DND-41 (cell line): ENCODE measurements around the gene LYPD1.

Experiments used
- ATAC-seq: fragments of 200-7000 bp; cut with Tn5 transposase; 3 replicates; pipeline ENCODE4 v1.9.1; 2021; ENCODE audit warnings: low read depth; ENCODE audit not compliant: insufficient read depth
- DNase-seq: peaks from one replicate; pipeline ENCODE4 v3.0.0-alpha.2; 2020
- H2AFZ ChIP-seq: 2 replicates; pipeline ENCODE4 v1.6.0; 2012; ENCODE audit warnings: low read depth, low read length
- H3K27ac ChIP-seq: 2 replicates; pipeline ENCODE4 v1.5.1; 2012; ENCODE audit warnings: low read length, inconsistent platforms
- H3K27me3 ChIP-seq: fragments of 200-600 bp; sonication (generic); 2 replicates; pipeline ENCODE4 v1.6.0; 2012; ENCODE audit warnings: low read length, mild to moderate bottlenecking, inconsistent platforms; ENCODE audit not compliant: insufficient read depth, poor library complexity
- H3K36me3 ChIP-seq: 2 replicates; pipeline ENCODE4 v1.5.1; 2012; ENCODE audit warnings: low read length, inconsistent platforms; ENCODE audit not compliant: insufficient read depth
- H3K4me1 ChIP-seq: 2 replicates; pipeline ENCODE4 v1.5.1; 2012; ENCODE audit warnings: mild to moderate bottlenecking, low read length; ENCODE audit not compliant: insufficient read depth
- H3K4me2 ChIP-seq: 2 replicates; pipeline ENCODE4 v1.6.0; 2012; ENCODE audit warnings: mild to moderate bottlenecking, moderate library complexity, low read length, inconsistent platforms; ENCODE audit not compliant: insufficient read depth
- H3K4me3 ChIP-seq, 2 experiments: fragments of 200-600 bp in 1 of 2; shearing (Covaris generic) in 1 of 2; 2 replicates each; pipeline ENCODE4 v1.5.1; 2012 to 2016; ENCODE audit warnings: inconsistent platforms in 2 of 2, low read length in 2 of 2, mild to moderate bottlenecking in 2 of 2, low read depth in 1 of 2, moderate library complexity in 1 of 2
- H3K79me2 ChIP-seq: 2 replicates; pipeline ENCODE4 v1.6.0; 2012; ENCODE audit warnings: low read length, inconsistent platforms; ENCODE audit not compliant: insufficient read depth
- H3K9ac ChIP-seq: 2 replicates; pipeline ENCODE4 v1.6.0; 2012; ENCODE audit warnings: low read depth, mild to moderate bottlenecking, inconsistent platforms, low read length, moderate library complexity
- H3K9me3 ChIP-seq: 2 replicates; pipeline ENCODE4 v1.5.1; 2012; ENCODE audit warnings: low read length, moderate library complexity, mild to moderate bottlenecking, inconsistent platforms; ENCODE audit not compliant: insufficient read depth, severe bottlenecking
- H4K20me1 ChIP-seq: 2 replicates; pipeline ENCODE4 v1.6.0; 2012; ENCODE audit warnings: low read length; ENCODE audit not compliant: insufficient read depth
- EZH2 ChIP-seq: IDR thresholded peaks from 3 replicates; pipeline ENCODE4 v1.6.1; 2012; ENCODE audit warnings: borderline replicate concordance, low read depth, mild to moderate bottlenecking, moderate library complexity, low read length, inconsistent platforms; ENCODE audit not compliant: severe bottlenecking
- TF ChIP-seq, protein P1 (sequence below): IDR thresholded peaks from 2 replicates; pipeline ENCODE4 v1.5.1; 2012; ENCODE audit warnings: borderline replicate concordance, low read length, moderate library complexity, mild to moderate bottlenecking; ENCODE audit not compliant: poor library complexity, severe bottlenecking; ENCODE audit errors: extremely low read depth

LYPD1 gene

DNA sequence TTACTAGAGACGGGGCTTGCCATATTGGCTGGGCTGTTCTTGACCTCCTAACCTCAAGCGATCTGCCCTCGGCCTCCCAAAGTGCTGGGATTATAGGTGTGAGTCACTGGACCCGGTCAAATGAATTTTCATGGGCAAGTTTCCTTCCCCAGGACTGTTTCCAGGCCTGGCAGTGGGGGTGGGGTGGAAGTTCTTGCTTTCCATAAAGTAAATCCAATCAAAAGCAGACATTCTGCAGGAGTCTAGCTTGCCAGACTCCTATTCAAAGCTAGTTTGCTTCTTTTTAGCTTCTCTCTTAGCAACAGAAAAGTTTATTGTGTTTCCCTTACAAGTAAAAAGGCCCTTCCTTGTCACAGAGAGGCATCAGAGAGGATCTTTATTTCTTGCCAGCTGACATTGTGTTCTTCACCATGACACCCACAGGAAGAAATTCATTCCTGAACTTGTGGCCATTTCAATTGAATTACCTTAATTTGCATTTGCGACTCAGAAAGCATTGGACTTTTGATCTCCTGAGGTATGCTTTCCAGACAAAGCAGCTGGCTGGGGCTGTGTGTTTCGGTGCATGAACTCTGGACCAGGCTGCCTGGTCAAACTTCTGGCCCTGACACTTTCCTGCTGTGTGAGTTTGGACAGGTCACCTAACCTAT is 37.9 kb downstream of the LYPD1 start:
- ATAC-seq (no peak), DNase-seq (no peak)
- no peak overlapping the region for H3K9ac ChIP-seq
- no peaks in the 10 kb centered on the region for H3K79me2 ChIP-seq
- TF ChIP-seq, protein P1, sequence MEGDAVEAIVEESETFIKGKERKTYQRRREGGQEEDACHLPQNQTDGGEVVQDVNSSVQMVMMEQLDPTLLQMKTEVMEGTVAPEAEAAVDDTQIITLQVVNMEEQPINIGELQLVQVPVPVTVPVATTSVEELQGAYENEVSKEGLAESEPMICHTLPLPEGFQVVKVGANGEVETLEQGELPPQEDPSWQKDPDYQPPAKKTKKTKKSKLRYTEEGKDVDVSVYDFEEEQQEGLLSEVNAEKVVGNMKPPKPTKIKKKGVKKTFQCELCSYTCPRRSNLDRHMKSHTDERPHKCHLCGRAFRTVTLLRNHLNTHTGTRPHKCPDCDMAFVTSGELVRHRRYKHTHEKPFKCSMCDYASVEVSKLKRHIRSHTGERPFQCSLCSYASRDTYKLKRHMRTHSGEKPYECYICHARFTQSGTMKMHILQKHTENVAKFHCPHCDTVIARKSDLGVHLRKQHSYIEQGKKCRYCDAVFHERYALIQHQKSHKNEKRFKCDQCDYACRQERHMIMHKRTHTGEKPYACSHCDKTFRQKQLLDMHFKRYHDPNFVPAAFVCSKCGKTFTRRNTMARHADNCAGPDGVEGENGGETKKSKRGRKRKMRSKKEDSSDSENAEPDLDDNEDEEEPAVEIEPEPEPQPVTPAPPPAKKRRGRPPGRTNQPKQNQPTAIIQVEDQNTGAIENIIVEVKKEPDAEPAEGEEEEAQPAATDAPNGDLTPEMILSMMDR, result no peak
- TF ChIP-seq EZH2, result no peak
- no peak overlapping the region for H2AFZ ChIP-seq
- H3K36me3 ChIP-seq, result no peaks in the 10 kb centered on the region
- no peaks in the 10 kb centered on the region for H3K4me1 ChIP-seq
- H3K9me3 ChIP-seq, result no peaks in the 10 kb centered on the region
- H3K27ac ChIP-seq, result no peak overlapping the region
- no peaks in the 10 kb centered on the region for H4K20me1 ChIP-seq
- no peaks in the 10 kb centered on the region for H3K27me3 ChIP-seq
- no peak overlapping the region for H3K4me3 ChIP-seq
- H3K4me2 ChIP-seq, result no peak overlapping the region

DNA sequence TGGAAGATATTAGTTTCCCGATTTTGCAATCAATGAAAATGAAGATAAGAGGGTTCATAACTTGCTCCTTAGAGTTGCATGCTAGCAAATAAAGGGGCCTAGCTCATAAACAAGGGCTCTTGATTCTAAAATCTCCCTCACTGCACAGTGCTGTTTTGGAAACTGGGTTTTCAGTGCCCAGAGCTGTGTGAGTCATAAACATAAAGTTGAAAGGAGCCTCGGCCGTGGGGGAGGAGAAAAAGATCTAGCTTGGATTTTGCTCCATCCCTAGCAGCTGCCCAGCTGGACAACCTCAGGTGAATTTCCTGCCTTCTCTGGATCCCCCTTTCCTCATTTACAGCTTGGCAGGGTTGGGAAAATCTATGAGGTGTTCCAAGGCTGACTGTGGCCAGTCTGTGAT is 42.5 kb downstream of the LYPD1 start:
- H3K4me2 ChIP-seq, result no peak overlapping the region
- H4K20me1 ChIP-seq, result no peaks in the 10 kb centered on the region
- no peak overlapping the region for H2AFZ ChIP-seq
- no peak overlapping the region for H3K27ac ChIP-seq
- no peak overlapping the region for H3K4me3 ChIP-seq
- ATAC-seq (no peak), DNase-seq (no peak)
- TF ChIP-seq EZH2, result no peak
- TF ChIP-seq, protein P1, result no peak
- no peaks in the 10 kb centered on the region for H3K4me1 ChIP-seq
- H3K27me3 ChIP-seq, result no peaks in the 10 kb centered on the region
- no peaks in the 10 kb centered on the region for H3K79me2 ChIP-seq
- H3K9ac ChIP-seq, result no peak overlapping the region
- H3K36me3 ChIP-seq, result no peaks in the 10 kb centered on the region
- no peaks in the 10 kb centered on the region for H3K9me3 ChIP-seq

DNA sequence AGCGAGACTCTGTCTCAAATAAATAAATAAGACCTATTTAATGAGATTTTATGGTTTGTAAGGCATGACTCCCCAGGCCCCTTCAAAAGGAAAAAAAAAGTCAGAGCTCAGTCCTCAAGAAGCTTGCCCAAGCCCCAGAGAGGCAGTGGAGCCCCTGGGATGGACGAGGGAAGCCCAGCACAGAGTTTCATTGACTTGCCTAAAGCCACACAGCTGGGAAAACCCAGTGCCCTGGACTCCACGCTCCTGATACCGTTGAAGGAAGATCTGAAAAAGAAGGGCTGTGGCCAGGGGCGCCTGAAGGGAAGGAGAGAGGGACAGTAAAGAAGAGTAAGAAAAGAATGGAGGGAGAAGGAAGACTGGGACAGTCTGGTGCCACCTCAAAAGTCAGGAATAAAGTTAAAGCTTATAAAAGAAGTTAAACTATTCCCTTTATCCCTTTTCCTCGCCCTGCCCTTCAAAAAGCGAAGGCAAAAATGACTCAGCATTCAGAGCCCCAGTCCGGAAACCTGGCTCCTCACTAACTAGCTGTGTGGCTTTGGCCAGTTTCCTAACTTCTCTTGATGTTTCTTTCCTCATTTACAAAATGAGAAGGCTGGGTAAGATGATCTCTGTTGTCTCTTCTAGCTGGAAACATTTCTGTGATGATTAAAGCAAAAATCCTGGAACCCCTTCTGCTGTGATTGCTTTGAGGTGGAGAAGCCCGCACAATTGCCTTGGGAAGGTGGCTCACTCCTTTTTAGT is 46.7 kb downstream of the LYPD1 start:
- no peak for DNase-seq

More for the DNA sequence above, 46.7 kb downstream of the LYPD1 start:
- H3K79me2 ChIP-seq, result no peaks in the 10 kb centered on the region
- no peaks in the 10 kb centered on the region for H3K9me3 ChIP-seq
- no peak overlapping the region for H3K4me3 ChIP-seq
- H3K4me2 ChIP-seq, result no peak overlapping the region
- no peak overlapping the region for H3K27ac ChIP-seq
- H3K9ac ChIP-seq, result no peak overlapping the region
- no peaks in the 10 kb centered on the region for H3K36me3 ChIP-seq
- H3K27me3 ChIP-seq, result no peaks in the 10 kb centered on the region
- no peaks in the 10 kb centered on the region for H4K20me1 ChIP-seq
- TF ChIP-seq EZH2, result no peak
- TF ChIP-seq, protein P1, result no peak
- no peak overlapping the region for H2AFZ ChIP-seq
- no peaks in the 10 kb centered on the region for H3K4me1 ChIP-seq
- ATAC-seq, result no peak
